ENCODE data around the gene METTL2B.
"Not testable (repeated sequence)": the region's sequence is repeated elsewhere in the genome, so short reads cannot be mapped to it uniquely, and the experiment has no call there.

DNA sequence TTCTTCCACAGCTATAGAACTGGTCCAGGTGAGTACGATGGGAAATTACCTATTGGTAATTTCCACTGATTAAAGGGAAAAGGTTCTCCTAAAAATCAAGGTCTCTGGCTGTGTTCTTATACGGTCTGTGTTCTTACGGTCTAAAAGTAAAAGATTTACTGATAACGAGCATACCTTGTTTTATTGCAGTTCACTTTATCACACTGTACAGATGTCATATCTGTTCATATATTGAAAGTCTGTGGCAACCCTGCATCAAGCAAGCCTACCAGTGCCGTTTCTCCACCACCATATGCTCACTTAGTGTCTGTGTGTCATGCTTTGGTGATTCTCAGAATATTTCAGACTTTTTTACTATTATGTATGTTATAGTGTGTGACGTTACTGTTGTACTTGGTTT is 11.6 kb downstream of the METTL2B start:
- TF ChIP-seq, protein P1, sequence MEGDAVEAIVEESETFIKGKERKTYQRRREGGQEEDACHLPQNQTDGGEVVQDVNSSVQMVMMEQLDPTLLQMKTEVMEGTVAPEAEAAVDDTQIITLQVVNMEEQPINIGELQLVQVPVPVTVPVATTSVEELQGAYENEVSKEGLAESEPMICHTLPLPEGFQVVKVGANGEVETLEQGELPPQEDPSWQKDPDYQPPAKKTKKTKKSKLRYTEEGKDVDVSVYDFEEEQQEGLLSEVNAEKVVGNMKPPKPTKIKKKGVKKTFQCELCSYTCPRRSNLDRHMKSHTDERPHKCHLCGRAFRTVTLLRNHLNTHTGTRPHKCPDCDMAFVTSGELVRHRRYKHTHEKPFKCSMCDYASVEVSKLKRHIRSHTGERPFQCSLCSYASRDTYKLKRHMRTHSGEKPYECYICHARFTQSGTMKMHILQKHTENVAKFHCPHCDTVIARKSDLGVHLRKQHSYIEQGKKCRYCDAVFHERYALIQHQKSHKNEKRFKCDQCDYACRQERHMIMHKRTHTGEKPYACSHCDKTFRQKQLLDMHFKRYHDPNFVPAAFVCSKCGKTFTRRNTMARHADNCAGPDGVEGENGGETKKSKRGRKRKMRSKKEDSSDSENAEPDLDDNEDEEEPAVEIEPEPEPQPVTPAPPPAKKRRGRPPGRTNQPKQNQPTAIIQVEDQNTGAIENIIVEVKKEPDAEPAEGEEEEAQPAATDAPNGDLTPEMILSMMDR (IDR thresholded peaks at IDR 0.05): not testable (repeated sequence)
- TF ChIP-seq POLR2A (IDR thresholded peaks at IDR 0.05): not testable (repeated sequence)

Data from Peyer's patch (tissue), 4 donors.